COLO829 (cell line): ENCODE results near the gene GRIA2.
A peak's percentile ranks its signal among the peaks of the same experiment; 100 is the strongest.

Experiments used
- DNase-seq: peaks from one replicate; pipeline ENCODE4 v3.0.0; 2012; ENCODE audit warnings: low spot score

The GRIA2 gene

DNA sequence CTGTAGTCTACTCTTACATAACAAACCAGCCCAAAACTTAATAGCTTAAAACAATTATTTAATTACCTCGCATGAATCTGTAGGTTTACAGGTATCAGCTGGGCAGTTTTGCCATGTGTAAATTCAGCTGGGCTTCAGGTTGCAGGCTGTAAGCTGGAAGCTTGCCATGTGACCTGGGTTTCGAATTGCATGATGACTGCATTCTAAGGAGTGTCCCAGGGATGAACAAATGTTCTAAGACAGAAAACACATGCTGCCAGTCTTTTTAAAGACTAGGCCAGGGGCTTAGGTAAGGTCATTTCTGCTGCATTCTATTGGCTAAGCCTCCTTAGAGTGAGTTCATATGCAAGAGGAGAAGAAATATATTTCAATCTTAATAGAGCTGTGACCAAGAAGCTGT, 44.8 kb downstream of the GRIA2 start:
- DNase-seq: no peak

GRCh38 chr4:157270108-157270507, 49.6 kb downstream of the GRIA2 start:
- no peak for DNase-seq

DNA sequence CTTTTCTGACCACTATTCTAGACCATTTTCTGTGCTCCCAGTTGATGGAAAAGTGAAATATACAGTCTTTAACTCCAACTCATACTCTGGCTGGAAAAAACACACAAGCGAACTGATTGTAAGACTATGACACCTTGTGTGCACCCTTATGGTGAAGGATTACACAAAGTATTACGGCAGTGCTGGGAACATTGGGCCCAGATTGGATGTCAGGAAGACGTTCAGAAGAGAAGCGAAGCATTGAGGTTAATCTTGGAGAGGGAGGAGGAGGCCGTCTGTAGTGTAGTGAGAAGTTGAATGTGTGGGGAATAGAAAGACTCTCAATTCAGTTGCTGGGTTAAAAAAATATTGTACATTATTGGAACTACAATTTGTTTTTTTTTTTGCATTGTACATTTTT, 50.0 kb downstream of the GRIA2 start:
- DNase-seq: no peak

- no peak for DNase-seq
Measured at GRCh38 chr4:157271166-157271869, 50.8 kb downstream of the GRIA2 start.

- DNase-seq: no peak
Measured at GRCh38 chr4:157280673-157281072, 60.1 kb downstream of the GRIA2 start.

- no peak for DNase-seq
Measured at GRCh38 chr4:157282019-157282418, 61.5 kb downstream of the GRIA2 start.

DNA sequence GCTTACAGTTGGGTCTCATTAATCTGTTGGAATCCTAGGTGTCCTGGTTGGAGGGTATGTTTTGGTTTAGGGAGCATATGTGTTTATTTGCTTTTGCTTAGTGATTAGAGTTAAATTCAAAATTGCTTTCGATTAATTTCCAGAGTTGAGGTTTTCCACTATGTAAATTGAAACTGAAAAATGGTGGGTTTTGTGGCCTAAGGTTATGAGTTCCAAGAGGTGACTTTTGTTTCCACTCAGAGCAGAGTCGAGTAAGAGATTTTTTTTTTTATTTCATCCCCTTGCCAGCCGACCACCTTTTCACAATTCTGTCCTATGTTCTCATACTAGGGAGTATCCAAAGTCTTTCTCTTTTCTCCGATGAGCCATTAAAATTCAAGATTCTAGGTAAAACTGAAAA, 66.9 kb downstream of the GRIA2 start:
- no peak for DNase-seq

GRCh38 chr4:157290622-157291021, 70.1 kb downstream of the GRIA2 start:
- no peak for DNase-seq

DNA sequence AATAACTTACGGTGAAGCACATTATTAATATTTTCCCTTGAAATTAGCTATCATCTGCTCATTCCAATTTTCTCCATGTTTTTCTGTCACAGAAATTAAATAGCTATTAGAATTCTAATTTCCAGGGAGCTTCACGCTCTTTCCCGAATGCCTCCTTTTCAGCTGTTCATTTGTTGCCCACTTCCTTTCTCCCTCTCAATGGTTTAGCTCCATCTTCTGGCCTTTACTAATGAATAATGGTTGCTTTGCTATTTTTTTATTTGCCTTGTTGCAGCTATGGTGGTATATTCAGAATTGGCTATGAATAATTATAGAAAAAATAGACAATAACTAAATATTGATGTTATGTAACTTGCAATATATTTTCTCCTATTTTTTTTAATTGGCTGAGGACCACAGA, 70.5 kb downstream of the GRIA2 start:
- no peak for DNase-seq

- no peak for DNase-seq
Measured at GRCh38 chr4:157293673-157294072, 73.1 kb downstream of the GRIA2 start.

- no peak for DNase-seq
Measured at GRCh38 chr4:157294575-157294974, 74.0 kb downstream of the GRIA2 start.

DNA sequence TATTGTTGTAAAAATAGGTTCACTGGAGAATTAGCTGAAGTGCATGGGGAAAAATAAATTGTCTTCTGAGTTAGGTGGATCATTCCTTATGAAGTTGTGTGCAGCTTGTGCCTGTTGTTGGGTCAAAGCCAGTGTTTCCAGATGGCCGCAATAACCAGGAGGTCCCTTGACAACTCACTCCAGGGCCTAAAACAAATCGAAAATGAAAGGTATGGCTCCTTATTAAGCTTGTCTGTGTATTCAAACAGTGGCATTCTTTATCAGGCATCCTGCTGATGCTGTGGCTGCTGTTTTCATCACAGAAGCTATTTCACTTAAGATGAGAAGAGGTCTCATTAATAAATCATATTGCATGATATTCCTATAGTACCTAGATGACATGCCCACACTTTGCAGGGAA, 80.2 kb downstream of the GRIA2 start:
- no peak for DNase-seq

DNA sequence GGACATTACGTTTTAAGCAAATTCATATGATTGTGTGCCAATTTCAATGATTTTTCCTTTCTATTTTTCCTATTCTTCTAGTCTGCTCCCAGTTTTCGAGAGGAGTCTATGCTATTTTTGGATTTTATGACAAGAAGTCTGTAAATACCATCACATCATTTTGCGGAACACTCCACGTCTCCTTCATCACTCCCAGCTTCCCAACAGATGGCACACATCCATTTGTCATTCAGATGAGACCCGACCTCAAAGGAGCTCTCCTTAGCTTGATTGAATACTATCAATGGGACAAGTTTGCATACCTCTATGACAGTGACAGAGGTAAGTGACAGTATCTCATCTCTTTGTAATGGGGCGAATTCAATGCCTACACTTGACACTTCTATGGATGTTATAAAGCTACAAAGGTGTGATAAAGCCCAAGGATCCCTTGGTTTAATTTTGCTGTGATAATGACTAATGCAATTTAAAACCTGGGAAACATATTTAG, 83.0 kb downstream of the GRIA2 start:
- DNase-seq: no peak

DNA sequence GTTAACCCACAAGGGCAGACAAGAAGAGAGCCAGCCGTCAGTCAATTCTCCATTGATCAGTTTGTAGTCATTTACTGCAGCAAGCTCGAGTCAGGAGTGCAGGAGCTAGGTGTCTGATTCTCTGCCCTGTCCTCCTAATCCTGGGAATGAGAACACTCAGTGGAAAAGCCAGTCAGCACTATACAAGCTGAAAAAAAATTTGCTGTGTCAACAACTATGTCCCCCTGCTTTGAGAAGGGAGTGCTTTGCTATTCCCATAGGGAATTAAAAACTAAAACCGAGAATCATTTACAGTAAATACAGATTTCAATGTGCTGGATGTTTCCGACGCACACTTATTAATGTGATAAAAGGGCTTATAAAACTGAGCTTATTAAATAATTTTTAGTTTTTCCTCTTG, 84.2 kb downstream of the GRIA2 start:
- no peak for DNase-seq

GRCh38 chr4:157312702-157313101, 92.2 kb downstream of the GRIA2 start:
- DNase-seq: no peak

DNA sequence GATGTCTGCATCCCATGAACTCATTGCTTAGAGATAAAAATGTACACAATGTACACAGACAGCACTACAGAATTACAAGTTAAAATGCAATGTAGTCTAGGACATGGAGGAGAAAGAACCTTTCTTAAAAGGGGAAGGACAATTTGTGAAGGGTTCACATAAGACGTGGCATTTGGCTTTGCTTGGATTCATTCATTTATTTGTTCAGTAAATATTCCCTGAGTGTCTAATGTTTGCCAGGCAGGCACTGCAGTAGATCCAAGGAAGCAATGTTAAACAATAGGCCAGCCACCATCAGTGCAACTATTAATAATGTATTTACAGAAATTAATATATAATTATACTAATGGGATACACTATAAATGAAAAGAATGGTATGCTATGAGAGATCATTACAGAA, 94.4 kb downstream of the GRIA2 start:
- no peak for DNase-seq

DNA sequence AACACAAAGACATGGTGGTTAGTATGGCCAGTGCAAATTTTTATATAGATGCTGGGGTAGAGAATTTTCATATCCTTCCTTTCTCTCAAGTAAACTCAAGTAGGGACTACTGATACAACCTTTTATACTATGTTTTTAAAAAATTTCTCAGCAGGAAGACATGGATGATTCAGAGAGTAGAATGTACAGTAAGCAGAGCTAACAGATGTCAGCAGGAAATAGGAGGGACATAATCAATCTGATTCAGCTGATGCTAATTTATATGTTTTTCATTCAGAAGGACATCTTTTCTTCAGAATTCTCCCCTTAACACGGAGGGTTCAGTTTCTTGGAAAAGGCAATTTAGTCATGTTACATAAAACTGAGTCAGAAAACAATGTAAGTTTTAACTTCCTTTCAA, 95.4 kb downstream of the GRIA2 start:
- no peak for DNase-seq

GRCh38 chr4:157320092-157320491, 99.6 kb downstream of the GRIA2 start:
- DNase-seq: no peak

GRCh38 chr4:157327666-157328065, 107.1 kb downstream of the GRIA2 start:
- no peak for DNase-seq

DNA sequence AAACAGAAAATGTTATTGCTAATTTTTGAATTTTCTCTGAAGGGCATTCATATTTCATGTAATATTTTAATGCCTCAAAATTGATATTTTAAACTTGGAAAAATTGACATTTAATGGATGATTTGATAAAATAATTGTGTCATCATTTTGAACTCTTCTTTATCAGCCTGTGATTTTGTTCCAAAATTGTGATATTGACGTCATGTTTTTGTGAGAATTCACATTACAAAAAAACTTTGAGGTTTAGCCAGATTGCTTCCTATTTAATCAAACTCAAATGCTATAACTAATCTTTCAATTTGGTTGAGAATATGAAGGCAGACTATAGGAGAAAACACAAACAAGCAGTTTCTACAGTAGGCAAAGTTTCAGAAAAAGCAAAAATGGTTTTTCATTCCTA, 137.4 kb downstream of the GRIA2 start:
- DNase-seq: no peak

GRCh38 chr4:157358439-157358838, 137.9 kb downstream of the GRIA2 start:
- DNase-seq: no peak

GRCh38 chr4:157358851-157359250, 138.3 kb downstream of the GRIA2 start:
- DNase-seq: no peak

DNA sequence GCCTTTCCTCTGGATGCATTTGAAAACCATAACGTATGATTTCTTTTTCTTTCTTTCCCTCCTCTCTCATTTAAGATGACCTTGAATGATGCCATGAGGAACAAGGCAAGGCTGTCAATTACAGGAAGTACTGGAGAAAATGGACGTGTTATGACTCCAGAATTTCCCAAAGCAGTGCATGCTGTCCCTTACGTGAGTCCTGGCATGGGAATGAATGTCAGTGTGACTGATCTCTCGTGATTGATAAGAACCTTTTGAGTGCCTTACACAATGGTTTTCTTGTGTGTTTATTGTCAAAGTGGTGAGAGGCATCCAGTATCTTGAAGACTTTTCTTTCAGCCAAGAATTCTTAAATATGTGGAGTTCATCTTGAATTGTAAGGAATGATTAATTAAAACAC, 142.8 kb downstream of the GRIA2 start:
- DNase-seq: peak; percentile 13

- no peak for DNase-seq
Measured at GRCh38 chr4:157372154-157372553, 151.6 kb downstream of the GRIA2 start.
